ENCODE data around the gene MECP2. TPM values are rescaled to one million over a fixed set of nuclear protein-coding genes. Genes with fewer than 3 reads are reported as not detected.

Gene MECP2
- total RNA-seq, 4 donors from 2014 or later = 47.7 to 93.3 (median 61.1) TPM

GRCh38 chrX:154131955-154132354 lies 34.4 kb upstream of the MECP2 start:
- no peak for TF ChIP-seq CTCF (IDR thresholded peaks at IDR 0.05)
- TF ChIP-seq POLR2A (IDR thresholded peaks at IDR 0.05) = no peak
- Histone ChIP-seq H3K4me3 (replicated peaks in 1 of 3) (no peak overlapping the region), H3K4me1 (no peaks in the 10 kb centered on the region), H3K36me3 (no peaks in the 10 kb centered on the region), H3K27ac (no peak overlapping the region), H3K9me3 (no peaks in the 10 kb centered on the region), H3K27me3 (no peaks in the 10 kb centered on the region)
- DNase-seq = no peak
- intact Hi-C loops (cut with DNase I) = no loop called here
- 83 to 88% methylated on average over 3 to 4 of the region's 4 CpGs for WGBS, 2 donors

- DNase-seq = no peak
- Histone ChIP-seq H3K27me3 (no peaks in the 10 kb centered on the region), H3K9me3 (no peaks in the 10 kb centered on the region), H3K4me1 (no peaks in the 10 kb centered on the region), H3K27ac (no peak overlapping the region), H3K4me3 (replicated peaks in 1 of 3) (no peak overlapping the region), H3K36me3 (no peaks in the 10 kb centered on the region)
- intact Hi-C loops (cut with DNase I) = no loop called here
- WGBS, 2 donors = 96 to 100% methylated on average over 1 to 4 of the region's 11 CpGs
- TF ChIP-seq POLR2A (IDR thresholded peaks at IDR 0.05) = no peak
- TF ChIP-seq CTCF (IDR thresholded peaks at IDR 0.05) = no peak
Observed at GRCh38 chrX:154126101-154126500, 28.6 kb upstream of the MECP2 start.

- intact Hi-C loops (cut with DNase I) = no loop called here
- WGBS, 2 donors = 80 to 88% methylated on average over 10 to 20 of the region's 30 CpGs
- Histone ChIP-seq H3K27me3 (no peaks in the 10 kb centered on the region), H3K4me1 (no peaks in the 10 kb centered on the region), H3K36me3 (no peaks in the 10 kb centered on the region), H3K9me3 (no peaks in the 10 kb centered on the region), H3K27ac (no peak overlapping the region), H3K4me3 (replicated peaks in 1 of 3) (no peak overlapping the region)
- DNase-seq = no peak
- TF ChIP-seq CTCF (IDR thresholded peaks at IDR 0.05) (no peak), POLR2A (IDR thresholded peaks at IDR 0.05) (no peak)
Observed at GRCh38 chrX:154125391-154126040, 28.0 kb upstream of the MECP2 start.

- H3K27me3 ChIP-seq = no peaks in the 10 kb centered on the region
- peak in 1 of 2 donors; percentile 7 for DNase-seq
- H3K27ac ChIP-seq = no peak overlapping the region
- no peaks in the 10 kb centered on the region for H3K4me1 ChIP-seq
- H3K9me3 ChIP-seq = no peaks in the 10 kb centered on the region
- no peaks in the 10 kb centered on the region for H3K36me3 ChIP-seq
- 72 to 88% methylated on average over 9 to 19 of the region's 22 CpGs for WGBS, 2 donors
- no peak for TF ChIP-seq POLR2A (IDR thresholded peaks at IDR 0.05)
- TF ChIP-seq CTCF (IDR thresholded peaks at IDR 0.05) = no peak
- H3K4me3 ChIP-seq (replicated peaks in 1 of 3) = no peak overlapping the region
- intact Hi-C loops (cut with DNase I) = no loop called here
Observed at GRCh38 chrX:154123241-154124219, 26.0 kb upstream of the MECP2 start.

- DNase-seq = no peak
- no peaks in the 10 kb centered on the region for H3K27me3 ChIP-seq
- WGBS, 2 donors = 21 to 30% methylated on average over 2 to 4 of the region's 11 CpGs
- no peaks in the 10 kb centered on the region for H3K9me3 ChIP-seq
- H3K4me3 ChIP-seq (replicated peaks in 1 of 3) = no peak overlapping the region
- H3K36me3 ChIP-seq = no peaks in the 10 kb centered on the region
- intact Hi-C loops (cut with DNase I) = no loop called here
- no peaks in the 10 kb centered on the region for H3K4me1 ChIP-seq
- TF ChIP-seq CTCF (IDR thresholded peaks at IDR 0.05) (no peak), POLR2A (IDR thresholded peaks at IDR 0.05) (no peak)
- no peak overlapping the region for H3K27ac ChIP-seq
Observed at GRCh38 chrX:154121961-154122360, 24.4 kb upstream of the MECP2 start.

Data from thyroid gland (tissue), 4 donors.